GM10266 (cell line): Measurements from ENCODE around the gene HINT3.
"Not testable (repeated sequence)": the region's sequence is repeated elsewhere in the genome, so short reads cannot be mapped to it uniquely, and the experiment has no call there.

Experiments used
- DNase-seq: peaks from one replicate; pipeline ENCODE4 v3.0.0; 2012; ENCODE audit errors: extremely low spot score
- TF ChIP-seq, protein P1 (sequence below): IDR thresholded peaks from 2 replicates; pipeline ENCODE4 v1.5.1; 2012; ENCODE audit warnings: mild to moderate bottlenecking, low read depth; ENCODE audit not compliant: control insufficient read depth, insufficient read depth; ENCODE audit errors: missing control alignments

The HINT3 gene

DNA sequence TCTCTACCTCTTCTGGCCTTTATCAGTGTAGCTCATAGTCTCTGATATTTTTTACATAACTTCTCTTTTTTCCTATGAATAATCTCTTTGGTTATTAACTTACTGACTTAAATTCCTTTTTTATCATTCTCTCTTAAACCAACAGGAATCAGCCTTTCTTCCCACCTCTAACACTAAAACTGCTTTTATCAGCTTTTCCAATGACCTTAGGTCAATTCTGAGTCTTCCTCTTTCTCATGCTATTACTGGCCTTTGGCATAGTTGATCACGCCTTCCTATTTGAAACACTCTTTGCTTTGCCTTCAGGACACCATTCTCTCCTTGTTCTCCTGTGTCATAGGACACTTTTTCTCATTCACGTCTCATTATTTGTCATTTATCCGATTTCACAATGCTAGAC is 8.1 kb upstream of the HINT3 start:
- TF ChIP-seq, protein P1, sequence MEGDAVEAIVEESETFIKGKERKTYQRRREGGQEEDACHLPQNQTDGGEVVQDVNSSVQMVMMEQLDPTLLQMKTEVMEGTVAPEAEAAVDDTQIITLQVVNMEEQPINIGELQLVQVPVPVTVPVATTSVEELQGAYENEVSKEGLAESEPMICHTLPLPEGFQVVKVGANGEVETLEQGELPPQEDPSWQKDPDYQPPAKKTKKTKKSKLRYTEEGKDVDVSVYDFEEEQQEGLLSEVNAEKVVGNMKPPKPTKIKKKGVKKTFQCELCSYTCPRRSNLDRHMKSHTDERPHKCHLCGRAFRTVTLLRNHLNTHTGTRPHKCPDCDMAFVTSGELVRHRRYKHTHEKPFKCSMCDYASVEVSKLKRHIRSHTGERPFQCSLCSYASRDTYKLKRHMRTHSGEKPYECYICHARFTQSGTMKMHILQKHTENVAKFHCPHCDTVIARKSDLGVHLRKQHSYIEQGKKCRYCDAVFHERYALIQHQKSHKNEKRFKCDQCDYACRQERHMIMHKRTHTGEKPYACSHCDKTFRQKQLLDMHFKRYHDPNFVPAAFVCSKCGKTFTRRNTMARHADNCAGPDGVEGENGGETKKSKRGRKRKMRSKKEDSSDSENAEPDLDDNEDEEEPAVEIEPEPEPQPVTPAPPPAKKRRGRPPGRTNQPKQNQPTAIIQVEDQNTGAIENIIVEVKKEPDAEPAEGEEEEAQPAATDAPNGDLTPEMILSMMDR, result no peak
- DNase-seq, result no peak

GRCh38 chr6:125949069-125949468 is 7.5 kb upstream of the HINT3 start:
- DNase-seq, result no peak
- TF ChIP-seq, protein P1, result no peak

GRCh38 chr6:125950293-125950692 is 6.3 kb upstream of the HINT3 start:
- no peak for DNase-seq
- TF ChIP-seq, protein P1, result no peak

- DNase-seq, result not testable (repeated sequence)
These were observed 5.9 kb upstream of the HINT3 start for GRCh38 chr6:125950716-125951115.

GRCh38 chr6:125951323-125951722 is 5.2 kb upstream of the HINT3 start:
- TF ChIP-seq, protein P1, result no peak
- DNase-seq, result no peak

DNA sequence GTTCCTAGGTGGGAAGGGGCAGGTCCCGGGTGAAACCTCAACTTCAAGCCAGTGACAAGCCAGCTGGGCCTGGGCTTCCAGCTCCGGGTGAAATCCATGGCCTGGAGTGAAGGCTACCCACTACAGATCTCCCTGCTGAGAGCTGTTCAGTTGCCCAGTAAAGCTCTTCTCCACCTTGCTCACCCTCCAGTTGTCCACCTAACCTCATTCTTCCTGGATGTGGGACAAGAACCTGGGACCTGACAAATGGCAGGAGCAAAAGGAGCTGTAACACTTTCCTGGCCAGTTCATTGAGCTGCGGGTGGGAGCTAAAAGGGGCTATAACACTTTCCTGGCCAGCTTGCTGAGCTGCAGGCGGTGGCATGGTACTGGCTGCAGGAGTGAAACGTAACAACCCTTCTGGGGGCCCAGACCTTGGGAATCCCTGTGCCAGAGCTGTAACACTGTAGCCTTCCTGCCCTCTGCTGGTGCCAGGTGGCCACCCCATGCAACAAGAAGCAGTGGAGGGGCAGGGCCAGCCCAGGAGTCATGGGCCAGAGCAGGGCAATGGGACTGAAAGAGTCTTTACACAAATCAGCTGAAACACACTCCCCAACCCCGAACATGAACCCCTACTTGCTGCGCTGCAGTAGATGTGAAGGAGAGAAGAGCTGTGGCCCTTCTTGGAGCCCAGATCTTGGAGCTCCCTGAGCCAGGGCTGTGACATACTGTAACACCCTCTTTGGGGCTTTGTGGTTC is 3.6 kb upstream of the HINT3 start:
- DNase-seq, result peak; percentile 34
- TF ChIP-seq, protein P1, result peak; percentile 74

DNA sequence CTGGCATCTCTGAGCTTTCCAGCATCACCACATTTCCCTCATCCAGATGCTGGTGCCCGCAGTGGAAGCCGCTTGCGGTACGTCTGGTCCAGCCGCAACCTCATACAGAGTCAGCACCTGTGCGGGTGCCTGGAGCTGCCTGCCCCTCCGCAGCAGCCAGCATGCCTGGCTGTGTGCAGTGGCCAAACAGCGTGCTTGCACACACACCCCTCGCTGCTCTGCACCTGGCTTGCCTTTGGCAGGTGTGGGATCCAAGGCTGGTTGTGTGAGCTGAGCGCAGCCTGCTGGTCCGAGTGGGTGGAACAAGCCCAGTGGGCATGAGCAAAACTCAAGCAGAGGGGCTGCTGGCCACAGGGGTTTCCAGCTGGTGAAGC is 3.1 kb upstream of the HINT3 start:
- TF ChIP-seq, protein P1, result peak; percentile 29
- no peak for DNase-seq

GRCh38 chr6:125954735-125955339 is 1.7 kb upstream of the HINT3 start:
- TF ChIP-seq, protein P1, result no peak

More at GRCh38 chr6:125954735-125955339, 1.7 kb upstream of the HINT3 start:
- DNase-seq, result no peak
